GM23248 (cell line): ENCODE results near the gene EPHA7. TPM values are rescaled to one million over a fixed set of nuclear protein-coding genes. Genes with fewer than 3 reads are reported as not detected.

Experiments used
- DNase-seq: peaks from one replicate; pipeline ENCODE4 v3.0.0-alpha.2; 2015
- H2AFZ ChIP-seq: fragments of 200-600 bp; sonication (generic); 2 replicates; pipeline ENCODE4 v1.6.1; 2016; ENCODE audit warnings: antibody characterized with exemption
- H3F3A ChIP-seq: fragments of 200-600 bp; sonication (generic); 2 replicates; pipeline ENCODE4 v1.6.1; 2016; ENCODE audit warnings: mild to moderate bottlenecking, antibody characterized with exemption, mixed run types; ENCODE audit not compliant: insufficient read depth
- H3K27ac ChIP-seq: fragments of 200-600 bp; sonication (generic); 2 replicates; pipeline ENCODE4 v1.5.1; 2016; ENCODE audit warnings: mild to moderate bottlenecking
- H3K27me3 ChIP-seq: fragments of 200-600 bp; sonication (generic); replicated peaks from 2 replicates; pipeline ENCODE4 v1.6.1; 2016; ENCODE audit warnings: mild to moderate bottlenecking; ENCODE audit not compliant: insufficient read depth
- H3K36me3 ChIP-seq: fragments of 200-600 bp; sonication (generic); 2 replicates; pipeline ENCODE4 v1.6.1; 2016; ENCODE audit warnings: low read depth, mild to moderate bottlenecking
- H3K4me1 ChIP-seq: fragments of 200-600 bp; sonication (generic); 2 replicates; pipeline ENCODE4 v1.6.1; 2016; ENCODE audit warnings: mild to moderate bottlenecking; ENCODE audit not compliant: insufficient read depth
- H3K4me2 ChIP-seq: fragments of 200-600 bp; sonication (generic); one replicate; pipeline ENCODE4 v1.6.1; 2016; ENCODE audit warnings: mild to moderate bottlenecking; ENCODE audit not compliant: unreplicated experiment
- H3K4me3 ChIP-seq: fragments of 200-600 bp; sonication (generic); 2 replicates; pipeline ENCODE4 v1.5.1; 2016; ENCODE audit warnings: mild to moderate bottlenecking
- H3K79me2 ChIP-seq: fragments of 200-600 bp; sonication (generic); 2 replicates; pipeline ENCODE4 v1.6.1; 2016; ENCODE audit warnings: mild to moderate bottlenecking; ENCODE audit not compliant: insufficient read depth
- H3K9ac ChIP-seq: fragments of 200-600 bp; sonication (generic); 2 replicates; pipeline ENCODE4 v1.6.1; 2016; ENCODE audit warnings: mild to moderate bottlenecking
- H3K9me2 ChIP-seq: fragments of 200-600 bp; sonication (generic); 2 replicates; pipeline ENCODE4 v1.6.1; 2016; ENCODE audit warnings: mixed run types, mild to moderate bottlenecking, moderate library complexity; ENCODE audit not compliant: insufficient read depth
- H3K9me3 ChIP-seq: fragments of 200-600 bp; sonication (generic); one replicate; pipeline ENCODE4 v1.6.1; 2017; ENCODE audit warnings: low read depth
- H4K20me1 ChIP-seq: fragments of 200-600 bp; sonication (generic); 2 replicates; pipeline ENCODE4 v1.6.0; 2016; ENCODE audit not compliant: insufficient read depth
- EZH2 ChIP-seq: fragments of 200-600 bp; sonication (generic); IDR thresholded peaks from 2 replicates; pipeline ENCODE4 v1.6.1; 2018; ENCODE audit warnings: antibody characterized with exemption, mild to moderate bottlenecking; ENCODE audit not compliant: insufficient read depth, poor library complexity, severe bottlenecking
- EZH2phosphoT487 ChIP-seq: fragments of 200-600 bp; sonication (generic); IDR thresholded peaks from 2 replicates; pipeline ENCODE4 v1.6.1; 2018; ENCODE audit warnings: antibody characterized with exemption, moderate library complexity, mild to moderate bottlenecking, low read depth; ENCODE audit not compliant: insufficient read depth
- WGBS, 2 experiments: methylation state at CpG; one replicate each; pipeline ENCODE4 v1.1.6; 2015 to 2017; ENCODE audit warnings: low lambda C conversion rate in 2 of 2, low coverage in 1 of 2; ENCODE audit errors: missing lambda C conversion rate in 2 of 2; 5-methylcytosine and 5-hydroxymethylcytosine counted together
- in situ Hi-C: fragments of 300-500 bp; cut with MboI; formaldehyde crosslinking; loops from 2 replicates; pipeline ENCODE4 v1.15.0; 2020
- polyA plus RNA-seq: library from polyadenylated mRNA; unstranded; fragments of >200 nt; fragmentation: Nextera tagmentation; extraction: Ambion mirVana; gene quantifications from 2 replicates; pipeline ENCODE4 v1.2.1, GENCODE V29; 2016
- total RNA-seq: library from RNA; depleted of rRNA; stranded (reverse); fragments of >200 nt; shearing (Covaris generic); gene quantifications from 2 replicates; pipeline ENCODE4 v1.2.3, GENCODE V29; 2014

EPHA7 gene
- total and polyA plus RNA-seq, 2 experiments from 2014 or later, result not detected

- H3K9ac ChIP-seq, result no peak overlapping the region
- no peak overlapping the region for H3K27ac ChIP-seq
- TF ChIP-seq EZH2phosphoT487 (no peak), EZH2 (no peak)
- no peaks in the 10 kb centered on the region for H3K9me2 ChIP-seq
- H3K79me2 ChIP-seq, result no peaks in the 10 kb centered on the region
- H2AFZ ChIP-seq, result no peak overlapping the region
- H3F3A ChIP-seq, result no peaks in the 10 kb centered on the region
- H3K4me3 ChIP-seq, result no peak overlapping the region
- WGBS, 2 experiments, result 7 to 8% methylated on average over 3 of the region's 3 CpGs
- peaks cover 7% of the 10 kb centered on the region for H3K9me3 ChIP-seq
- no peaks in the 10 kb centered on the region for H4K20me1 ChIP-seq
- H3K4me1 ChIP-seq, result no peaks in the 10 kb centered on the region
- H3K27me3 ChIP-seq, result no peaks in the 10 kb centered on the region
- in situ Hi-C loops, result no loop called here
- no peak for DNase-seq
- no peaks in the 10 kb centered on the region for H3K36me3 ChIP-seq
- no peak overlapping the region for H3K4me2 ChIP-seq
Measured at GRCh38 chr6:93299622-93300021, 119.7 kb downstream of the EPHA7 start.

- H3K4me2 ChIP-seq, result no peak overlapping the region
- no peaks in the 10 kb centered on the region for H4K20me1 ChIP-seq
- H3K9me3 ChIP-seq, result peaks cover 7% of the 10 kb centered on the region
- no peaks in the 10 kb centered on the region for H3K4me1 ChIP-seq
- no peak for DNase-seq
- H3K9me2 ChIP-seq, result no peaks in the 10 kb centered on the region
- H3K9ac ChIP-seq, result no peak overlapping the region
- H3K27me3 ChIP-seq, result no peaks in the 10 kb centered on the region
- H3K4me3 ChIP-seq, result no peak overlapping the region
- no peaks in the 10 kb centered on the region for H3K79me2 ChIP-seq
- TF ChIP-seq EZH2, result no peak
- no peak for TF ChIP-seq EZH2phosphoT487
- in situ Hi-C loops, result no loop called here
- no peaks in the 10 kb centered on the region for H3F3A ChIP-seq
- no peak overlapping the region for H2AFZ ChIP-seq
- H3K27ac ChIP-seq, result no peak overlapping the region
- H3K36me3 ChIP-seq, result no peaks in the 10 kb centered on the region
Measured at GRCh38 chr6:93295631-93296030, 123.7 kb downstream of the EPHA7 start.

- Histone ChIP-seq H3K9me3 (peaks cover 7% of the 10 kb centered on the region), H3K27me3 (no peaks in the 10 kb centered on the region), H3K9me2 (no peaks in the 10 kb centered on the region), H3K9ac (no peak overlapping the region), H3K27ac (no peak overlapping the region), H3K79me2 (no peaks in the 10 kb centered on the region), H3K4me3 (no peak overlapping the region), H2AFZ (no peak overlapping the region), H3K36me3 (no peaks in the 10 kb centered on the region), H4K20me1 (no peaks in the 10 kb centered on the region), H3K4me1 (no peaks in the 10 kb centered on the region), H3K4me2 (no peak overlapping the region), H3F3A (no peaks in the 10 kb centered on the region)
- in situ Hi-C loops, result no loop called here
- no peak for DNase-seq
- TF ChIP-seq EZH2phosphoT487, result no peak
- TF ChIP-seq EZH2, result no peak
- WGBS, 2 experiments, result 6 to 15% methylated on average over 2 of the region's 2 CpGs
Measured at GRCh38 chr6:93294879-93295278, 124.5 kb downstream of the EPHA7 start.

- DNase-seq, result no peak
- WGBS, 2 experiments, result 18 to 20% methylated on average over 6 of the region's 6 CpGs
Measured at GRCh38 chr6:93293872-93294271, 125.5 kb downstream of the EPHA7 start.

GRCh38 chr6:93293460-93293859 is 125.9 kb downstream of the EPHA7 start:
- H4K20me1 ChIP-seq, result no peaks in the 10 kb centered on the region
- no peak overlapping the region for H3K27ac ChIP-seq
- H3K79me2 ChIP-seq, result no peaks in the 10 kb centered on the region
- TF ChIP-seq EZH2phosphoT487 (no peak), EZH2 (no peak)
- in situ Hi-C loops, result no loop called here
- H3K27me3 ChIP-seq, result no peaks in the 10 kb centered on the region
- no peaks in the 10 kb centered on the region for H3K9me2 ChIP-seq
- H3K4me2 ChIP-seq, result no peak overlapping the region
- H3K36me3 ChIP-seq, result no peaks in the 10 kb centered on the region
- no peak for DNase-seq
- H3K4me1 ChIP-seq, result no peaks in the 10 kb centered on the region
- H2AFZ ChIP-seq, result no peak overlapping the region
- H3K9ac ChIP-seq, result no peak overlapping the region
- 16 to 29% methylated on average over 4 of the region's 4 CpGs for WGBS, 2 experiments
- peaks cover 7% of the 10 kb centered on the region for H3K9me3 ChIP-seq
- H3K4me3 ChIP-seq, result no peak overlapping the region
- no peaks in the 10 kb centered on the region for H3F3A ChIP-seq

More at GRCh38 chr6:93293872-93294271, 125.5 kb downstream of the EPHA7 start:
- Histone ChIP-seq H3F3A (no peaks in the 10 kb centered on the region), H3K79me2 (no peaks in the 10 kb centered on the region), H3K4me3 (no peak overlapping the region), H3K27ac (no peak overlapping the region), H3K9me3 (peaks cover 7% of the 10 kb centered on the region), H4K20me1 (no peaks in the 10 kb centered on the region), H3K9ac (no peak overlapping the region), H3K27me3 (no peaks in the 10 kb centered on the region), H2AFZ (no peak overlapping the region), H3K9me2 (no peaks in the 10 kb centered on the region), H3K4me2 (no peak overlapping the region), H3K36me3 (no peaks in the 10 kb centered on the region), H3K4me1 (no peaks in the 10 kb centered on the region)
- TF ChIP-seq EZH2 (no peak), EZH2phosphoT487 (no peak)
- in situ Hi-C loops, result no loop called here
